T-helper 22 cell (primary cell): ENCODE results near the gene TMEM217.

Experiments used
- DNase-seq: peaks from one replicate; pipeline ENCODE4 v3.0.0-alpha.2; 2020; ENCODE audit warnings: low read depth

The TMEM217 gene

DNA sequence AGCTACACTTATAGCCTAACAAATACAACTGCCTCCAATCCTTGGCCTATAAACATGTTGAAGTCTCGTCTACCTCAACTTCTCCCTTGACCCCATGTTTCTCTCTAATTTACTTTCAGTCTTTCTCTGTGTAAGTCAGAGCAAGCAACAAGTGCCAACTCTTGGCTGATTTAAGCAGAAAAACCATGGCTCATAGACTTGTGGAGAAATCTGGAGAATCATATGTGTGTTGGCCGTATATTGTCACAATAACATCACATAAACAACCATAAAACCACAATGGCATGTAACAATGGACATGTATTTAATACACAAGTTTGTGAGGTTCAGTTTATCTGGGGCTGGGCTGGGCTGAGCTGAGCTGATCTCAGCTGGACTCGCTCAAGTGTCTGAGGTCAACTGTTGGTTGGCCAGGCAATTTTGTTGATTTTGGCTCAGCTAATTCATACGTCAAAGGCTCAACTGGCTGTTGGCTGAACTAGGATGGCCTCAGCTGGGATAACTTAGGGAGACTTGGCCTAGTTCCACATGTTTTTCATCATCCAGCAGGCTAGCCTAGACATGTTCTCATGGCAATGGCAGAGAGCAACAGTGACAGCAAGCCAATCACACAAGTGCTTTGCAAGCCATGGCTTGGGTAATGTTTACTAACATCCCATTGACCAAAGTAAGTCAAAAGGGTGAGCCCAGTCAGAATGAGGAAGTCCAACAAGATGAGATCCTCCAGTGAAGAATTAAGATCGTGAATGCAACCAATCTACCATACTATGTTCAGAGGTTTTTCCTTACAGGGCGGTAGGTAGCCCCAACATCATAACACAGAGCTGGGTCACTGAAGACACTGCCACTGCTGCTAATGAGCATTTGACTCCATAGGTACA lies 13.3 kb downstream of the TMEM217 start:
- DNase-seq = no peak

DNA sequence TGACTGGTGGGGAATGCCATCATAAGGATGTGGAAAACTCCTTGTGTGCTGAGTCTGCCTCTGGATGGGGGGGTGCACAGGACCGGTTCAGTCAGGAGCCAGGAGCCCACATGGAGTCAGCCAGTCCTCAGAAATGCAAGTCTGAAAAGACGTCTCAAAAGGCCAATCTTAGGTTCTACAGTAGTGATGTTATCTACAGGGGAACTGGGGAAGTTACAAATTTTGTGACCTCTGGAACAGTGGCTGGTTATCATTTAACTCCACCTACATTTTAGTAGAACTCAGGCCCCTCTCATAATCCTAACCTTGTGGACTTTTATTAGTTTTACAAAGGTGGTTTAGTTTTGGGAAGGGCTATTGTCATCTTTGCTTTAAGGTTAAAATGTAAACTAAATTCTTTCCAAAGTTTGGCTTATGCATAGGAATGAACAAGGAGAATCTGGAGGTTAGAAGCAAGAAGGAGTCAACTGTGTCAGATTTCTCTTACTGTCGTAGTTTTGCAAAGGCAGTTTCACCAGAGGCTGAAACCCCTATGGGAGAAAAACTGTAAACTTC lies 14.1 kb downstream of the TMEM217 start:
- no peak for DNase-seq

DNA sequence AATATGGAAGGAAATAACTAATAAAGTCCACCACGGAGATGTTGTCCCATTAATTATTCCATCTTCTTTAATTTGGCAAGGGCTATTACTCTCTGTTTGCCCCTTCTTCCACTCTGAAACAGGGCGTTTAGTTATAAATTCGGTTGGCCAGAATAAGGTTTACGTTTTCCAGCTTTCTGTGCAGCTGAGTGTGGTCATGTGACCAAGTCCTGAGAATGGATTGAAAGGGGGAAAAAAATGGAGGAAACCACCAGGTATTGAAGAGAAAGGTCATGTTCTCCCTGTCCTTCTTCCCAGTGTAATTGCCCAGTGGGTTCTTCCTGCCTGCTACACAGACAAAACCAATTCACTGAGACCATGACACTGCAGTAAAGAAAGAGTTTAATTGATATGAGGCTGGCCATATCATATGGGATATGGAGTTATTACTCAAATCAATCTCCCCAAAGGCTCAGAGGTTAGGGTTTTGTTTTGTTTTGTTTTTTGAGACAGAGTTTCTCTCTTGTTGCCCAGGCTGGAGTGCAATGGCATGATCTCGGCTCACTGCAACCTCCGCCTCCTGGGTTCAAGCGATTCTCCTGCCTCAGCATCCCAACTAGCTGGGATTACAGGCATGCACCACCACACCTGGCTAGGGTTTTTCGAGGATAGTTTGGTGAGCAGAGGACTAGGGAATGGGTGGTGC lies 14.7 kb downstream of the TMEM217 start:
- no peak for DNase-seq

DNA sequence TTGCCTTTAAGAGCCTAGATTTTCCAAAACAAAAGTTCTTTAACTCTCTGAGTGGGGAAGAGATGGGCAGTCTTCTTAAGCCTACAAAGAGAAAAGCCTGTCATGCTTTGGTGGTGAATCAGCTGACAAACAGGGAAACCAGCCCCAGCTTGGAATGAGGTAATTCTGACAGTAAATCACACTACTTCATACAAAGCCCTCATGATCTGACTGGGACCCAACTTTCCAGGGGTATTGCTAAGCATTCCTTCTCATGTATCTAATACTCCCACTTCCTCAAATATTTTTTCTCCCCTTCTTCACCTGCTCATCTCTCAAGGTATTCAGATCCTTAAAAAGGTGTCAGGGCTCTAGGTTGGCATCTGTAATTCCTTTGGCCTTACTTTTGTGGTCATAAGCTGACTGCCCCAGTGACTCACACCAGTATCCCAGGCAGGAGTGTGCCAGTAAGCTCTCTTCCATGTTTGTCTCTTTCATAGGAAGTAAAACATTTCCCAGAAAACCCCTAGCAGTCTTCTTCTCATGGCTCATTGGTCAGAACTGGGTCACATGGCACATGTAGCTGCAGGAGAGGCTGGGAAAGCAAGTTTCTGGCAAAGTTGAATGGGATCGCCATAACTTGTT lies 15.4 kb downstream of the TMEM217 start:
- no peak for DNase-seq

DNA sequence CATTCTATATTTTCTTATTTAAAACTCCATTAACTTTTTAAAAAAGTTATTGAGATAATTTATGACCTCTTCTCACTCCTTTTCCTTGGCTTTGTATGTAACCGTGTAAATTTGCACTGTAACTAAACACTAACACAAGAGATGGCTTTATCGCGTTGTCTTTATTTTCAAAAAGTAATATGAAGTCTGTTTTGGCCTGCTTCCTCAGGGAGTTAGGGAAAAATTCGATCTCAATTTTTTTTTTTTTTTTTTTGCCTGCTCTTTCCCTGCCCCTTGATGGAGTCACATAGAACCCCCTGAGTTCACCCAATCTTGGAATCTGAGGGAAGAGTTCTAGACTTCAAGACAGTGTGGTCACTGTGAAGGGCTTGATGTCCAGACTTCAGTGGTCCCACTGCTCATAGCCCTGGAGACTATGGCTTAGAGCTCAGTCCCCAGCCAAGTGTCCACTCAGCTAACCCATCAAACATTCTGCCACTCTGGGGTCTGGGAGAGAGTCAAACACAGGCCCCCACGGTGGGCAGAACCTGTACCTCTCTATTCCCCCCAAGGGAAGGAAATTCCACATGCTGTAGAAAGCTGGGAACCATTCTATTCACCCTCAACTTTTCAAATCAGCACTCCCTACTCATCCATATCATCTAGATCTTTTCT lies 16.0 kb downstream of the TMEM217 start:
- DNase-seq = no peak

DNA sequence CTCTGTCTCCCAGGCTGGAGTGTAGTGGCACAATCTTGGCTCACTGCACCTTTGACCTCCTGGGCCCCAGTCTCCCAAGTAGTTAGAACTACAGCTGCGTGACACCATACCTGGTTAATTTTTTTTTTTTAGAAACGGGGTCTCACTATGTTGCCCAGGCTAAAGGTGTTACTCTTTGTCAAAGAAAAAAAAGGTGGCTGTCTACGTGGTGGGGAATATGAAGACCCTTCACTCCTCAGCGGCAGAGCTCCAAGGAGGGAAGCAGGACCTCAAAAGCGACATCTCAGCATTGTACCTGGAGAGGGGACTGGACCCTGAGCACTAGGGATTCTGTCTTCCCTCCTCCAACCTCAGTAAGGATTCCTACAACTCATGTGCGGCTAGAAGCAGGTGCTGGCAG lies 16.8 kb downstream of the TMEM217 start:
- no peak for DNase-seq

DNA sequence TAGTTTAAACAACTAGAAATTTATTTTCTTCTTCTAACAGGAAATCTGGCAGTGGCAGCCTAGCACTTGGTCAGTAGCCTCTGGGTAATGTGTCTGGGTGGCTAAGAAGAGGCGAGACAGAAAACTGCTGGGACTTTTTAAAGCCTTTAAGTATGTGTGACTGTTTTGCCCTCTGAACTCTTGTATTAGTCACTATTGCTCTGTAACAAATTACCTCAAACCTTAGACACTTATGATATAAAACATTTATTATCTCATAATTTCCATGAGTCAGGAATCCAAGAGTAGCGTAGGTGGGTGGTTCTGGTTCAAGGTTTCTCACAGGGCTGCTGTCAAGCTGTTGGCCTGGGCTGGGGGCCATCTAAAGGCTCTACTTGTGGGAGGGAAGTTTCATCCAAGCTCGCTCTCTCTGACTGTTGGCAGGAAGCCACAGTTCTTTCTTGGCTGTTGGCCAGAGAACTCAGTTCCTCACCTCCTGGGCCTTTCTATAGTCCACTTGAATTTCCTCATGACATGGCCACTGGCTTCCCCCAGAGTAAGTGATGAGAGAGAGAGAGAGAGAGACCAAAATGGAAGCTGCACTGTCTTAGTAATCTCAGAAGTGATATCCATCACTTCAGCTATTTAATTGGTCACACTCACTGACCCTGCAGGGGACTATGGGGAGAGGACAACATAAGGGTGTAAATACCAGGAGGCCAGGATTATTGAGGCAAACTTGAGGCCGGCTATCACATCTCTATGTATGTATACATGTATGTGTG lies 17.8 kb downstream of the TMEM217 start:
- DNase-seq = peak; percentile 16

DNA sequence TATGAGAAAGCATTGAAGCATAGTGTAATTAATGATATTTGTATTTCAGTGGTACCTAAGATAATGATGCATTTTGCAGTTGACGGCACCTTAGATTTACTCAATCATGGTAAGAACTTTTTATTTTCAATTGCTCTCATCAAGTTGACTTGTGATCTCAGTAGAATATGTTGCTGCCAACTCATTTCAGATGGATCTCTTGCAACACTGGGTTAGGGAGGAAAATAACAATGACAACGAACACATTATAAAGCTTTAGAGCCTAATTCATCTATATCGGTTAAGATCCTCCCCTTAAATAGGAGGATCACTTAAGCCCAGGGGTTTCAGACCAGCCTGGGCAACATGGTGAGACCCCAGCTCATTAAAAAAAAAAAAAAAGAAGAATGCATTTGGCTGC lies 18.4 kb downstream of the TMEM217 start:
- DNase-seq = no peak

DNA sequence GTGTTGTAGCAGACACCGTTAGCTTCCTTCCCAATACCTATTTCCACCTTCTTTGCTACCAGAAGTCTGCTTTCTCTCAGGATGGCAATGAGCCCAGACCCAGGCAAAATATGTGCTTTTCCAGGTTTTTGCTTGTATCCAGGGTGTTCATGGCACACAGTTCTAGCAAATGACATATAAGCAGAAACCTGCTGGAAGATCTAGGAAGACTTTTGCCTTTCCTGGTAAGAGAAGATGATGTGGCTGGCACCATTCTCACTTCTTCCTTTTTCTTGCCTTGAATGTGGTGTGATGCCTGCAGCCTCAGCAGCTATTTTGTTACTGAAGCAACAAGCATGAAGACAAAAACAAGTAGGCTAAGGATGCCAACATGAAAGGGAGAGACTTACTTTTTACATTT lies 19.6 kb downstream of the TMEM217 start:
- no peak for DNase-seq

DNA sequence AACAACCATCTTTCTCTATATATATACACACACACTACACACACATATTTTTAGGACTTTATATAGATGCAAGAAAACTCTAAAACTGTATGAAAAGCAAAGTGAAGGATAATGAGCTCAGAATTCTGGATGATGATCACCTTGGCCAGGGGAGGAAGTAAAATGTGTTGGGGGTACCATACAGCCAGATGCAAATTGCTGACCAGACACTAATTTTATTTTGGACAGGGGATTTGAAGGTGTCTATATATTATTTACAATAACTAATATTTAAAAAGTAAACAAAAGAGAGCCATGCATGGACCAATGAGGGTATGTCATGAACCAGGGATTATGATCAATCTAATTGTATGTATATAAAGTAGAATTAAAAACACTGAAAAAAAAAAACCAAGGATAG lies 20.2 kb downstream of the TMEM217 start:
- no peak for DNase-seq

DNA sequence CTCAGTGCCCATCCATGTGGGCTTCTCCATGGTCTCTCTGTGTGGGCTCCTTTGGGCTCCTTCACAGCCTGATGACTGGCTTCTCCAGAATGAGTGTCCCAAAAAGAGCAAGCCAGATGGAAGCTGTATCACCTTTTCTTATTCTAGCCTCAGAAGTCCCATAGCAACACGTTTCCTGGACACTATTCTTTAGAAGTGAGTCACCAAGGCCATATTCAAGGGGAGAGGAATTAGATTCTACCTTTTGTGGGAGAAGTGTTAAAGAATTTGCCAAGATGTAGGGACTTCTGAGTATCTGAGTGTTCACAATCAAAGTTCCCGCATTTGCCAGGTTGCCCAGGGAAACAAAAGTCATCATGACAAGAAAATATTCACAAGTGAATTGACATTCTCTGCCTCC lies 21.0 kb downstream of the TMEM217 start:
- DNase-seq = no peak

DNA sequence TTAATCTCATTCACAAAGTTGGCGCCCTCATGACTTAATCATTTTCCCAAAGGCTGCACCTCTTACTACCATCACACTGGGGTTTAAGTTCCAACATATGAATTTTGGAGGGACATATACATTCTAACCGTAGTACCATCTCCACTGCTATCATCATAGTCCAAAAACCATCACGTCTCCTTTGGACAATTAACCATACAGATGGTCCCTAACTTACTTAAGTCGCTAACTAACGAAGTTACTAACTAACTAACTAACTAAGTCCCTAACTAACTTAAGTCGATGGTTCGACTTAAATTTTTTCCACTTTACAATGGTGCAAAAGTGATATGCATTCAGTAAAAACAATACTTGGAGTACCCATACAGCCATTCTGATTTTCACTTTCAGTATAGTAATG lies 24.4 kb downstream of the TMEM217 start:
- DNase-seq = no peak

DNA sequence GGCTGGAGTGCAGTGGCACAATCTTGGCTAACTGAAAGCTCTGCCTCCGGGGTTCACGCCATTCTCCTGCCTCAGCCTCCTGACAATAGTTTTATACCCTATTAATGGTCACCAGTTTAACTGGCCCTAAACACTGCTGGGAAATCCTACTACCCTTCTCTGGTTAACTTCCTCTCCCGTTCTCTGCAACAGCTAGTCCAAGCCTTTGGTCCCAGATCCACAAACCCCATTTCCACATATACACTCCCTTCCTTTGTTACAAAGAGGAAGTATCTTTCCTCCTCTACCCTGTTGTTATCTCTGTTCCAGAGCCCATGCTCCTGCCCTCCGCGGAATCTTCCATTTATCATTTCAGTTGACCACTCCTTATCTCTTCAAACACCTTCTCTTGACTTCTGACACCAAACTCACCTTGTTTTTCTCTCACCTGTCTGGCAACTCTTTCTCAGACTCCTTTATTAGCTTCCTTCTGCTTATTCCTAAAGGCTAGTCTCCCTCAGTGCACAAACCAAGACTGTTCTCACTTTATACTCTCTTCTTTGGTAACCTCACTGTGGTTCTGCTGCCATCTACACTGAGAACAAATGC lies 25.4 kb downstream of the TMEM217 start:
- no peak for DNase-seq

DNA sequence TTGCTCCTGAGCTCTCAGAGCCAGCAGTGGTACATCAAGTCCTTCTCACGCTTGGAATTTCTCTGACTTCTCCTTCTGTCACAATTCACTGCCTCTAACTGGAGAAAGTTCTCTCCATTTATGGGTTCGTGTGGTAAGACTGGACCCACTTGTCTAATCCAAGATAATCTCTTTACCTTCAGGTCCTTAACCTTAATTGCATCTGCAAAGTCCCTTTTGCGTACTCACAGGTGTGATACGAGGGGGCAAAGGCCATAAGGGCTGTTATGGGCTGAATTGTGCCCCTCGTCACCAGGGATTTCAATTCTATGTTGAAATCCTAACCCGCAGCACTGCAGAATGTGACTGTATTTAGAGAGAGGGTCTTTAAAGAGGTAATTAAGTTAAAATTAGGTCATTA lies 27.8 kb downstream of the TMEM217 start:
- no peak for DNase-seq

DNA sequence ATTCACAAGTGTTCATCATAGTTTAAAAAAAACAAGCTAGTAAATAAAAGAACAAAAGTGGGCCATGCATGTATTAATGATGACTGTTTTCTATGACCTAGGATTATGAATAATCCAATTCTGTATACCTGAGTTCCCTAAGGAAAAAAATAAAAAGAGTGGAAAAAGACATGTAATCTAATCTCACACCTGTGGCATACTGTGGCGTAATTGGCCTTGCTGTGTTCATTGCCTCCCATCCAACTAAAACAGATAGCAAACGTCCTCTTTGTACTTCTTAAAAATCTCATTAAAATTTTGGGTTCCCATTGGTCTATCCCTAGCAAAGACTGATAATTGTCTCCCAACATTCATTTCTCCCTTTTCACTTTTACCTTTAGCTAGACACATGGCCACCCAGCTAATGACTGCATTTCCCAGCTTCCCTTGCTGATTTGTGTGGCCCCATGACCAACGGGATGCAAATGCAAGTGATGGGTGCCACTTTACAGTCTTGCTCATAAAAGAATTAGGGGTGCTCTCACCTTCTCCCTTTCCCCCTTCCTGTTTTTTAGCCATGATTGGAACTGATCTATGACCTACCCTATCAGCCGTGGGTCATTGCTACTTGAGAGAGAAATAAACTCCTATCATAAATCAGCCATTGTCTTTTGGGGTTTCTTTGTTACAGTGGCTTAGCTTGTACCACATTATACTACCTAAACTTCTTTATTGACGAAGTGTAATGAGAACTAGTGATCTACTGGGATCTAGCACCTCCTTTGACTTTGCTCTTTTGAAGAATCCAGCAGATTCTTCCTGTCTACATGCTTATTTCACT lies 32.4 kb downstream of the TMEM217 start:
- no peak for DNase-seq

DNA sequence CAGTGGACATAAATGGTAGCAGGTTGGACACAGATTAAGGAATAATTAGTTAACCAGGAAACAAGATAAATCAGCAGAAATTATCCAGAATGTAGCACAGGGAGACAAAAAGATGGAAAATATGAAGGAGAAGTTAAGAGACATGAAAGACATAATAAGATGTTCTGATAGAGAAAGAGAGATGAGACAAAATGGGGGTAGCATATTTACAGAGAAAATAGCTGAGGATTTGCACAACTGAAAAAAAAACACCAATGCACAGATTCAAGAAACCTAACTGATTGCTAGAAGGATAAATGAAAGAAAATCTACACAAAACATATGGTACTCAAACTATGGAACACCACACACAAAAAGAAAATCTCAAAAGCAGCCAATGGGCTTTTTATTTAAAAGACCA lies 35.0 kb downstream of the TMEM217 start:
- DNase-seq = no peak

DNA sequence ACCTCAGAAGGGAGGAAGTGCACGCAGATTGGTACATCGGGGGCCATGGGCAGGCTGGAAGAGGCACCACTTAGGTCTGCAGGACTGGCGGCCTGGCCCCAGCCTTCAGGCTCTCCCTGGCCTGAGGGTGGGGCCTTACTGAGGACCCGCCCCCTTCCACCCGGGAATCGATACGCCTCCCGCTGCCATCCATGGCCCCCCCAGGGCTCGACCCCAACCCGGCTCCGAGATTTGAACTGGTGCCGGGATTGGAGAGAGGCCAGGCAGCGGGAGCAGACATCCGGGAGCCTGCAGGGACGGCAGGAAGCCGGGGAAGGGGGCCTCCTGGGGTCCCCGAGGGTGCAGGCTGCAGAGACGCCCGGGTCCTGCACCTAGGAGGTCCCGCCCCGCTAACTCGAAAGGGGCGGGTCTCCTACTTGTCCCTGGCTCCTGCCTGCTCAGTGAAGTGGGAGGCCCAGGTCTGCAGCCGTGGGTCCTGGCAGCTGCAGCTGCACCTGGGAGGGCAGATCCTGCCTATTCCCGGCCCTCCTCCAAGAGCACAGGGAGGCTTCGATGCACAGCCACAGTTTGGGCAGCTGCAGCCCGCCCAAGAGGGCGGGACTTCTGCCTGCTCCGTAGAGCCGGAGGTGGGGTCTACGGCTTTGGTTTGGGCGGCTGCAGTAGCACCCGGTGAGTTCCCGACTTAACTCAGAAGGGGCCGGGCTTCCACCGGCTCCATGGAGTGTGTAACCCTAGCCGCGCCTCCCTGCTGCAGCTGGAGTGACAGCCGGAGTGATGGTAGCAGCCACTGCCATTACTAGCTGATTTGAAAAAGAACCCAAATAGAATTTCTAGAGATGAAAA lies 35.6 kb downstream of the TMEM217 start:
- DNase-seq = peak; percentile 55

DNA sequence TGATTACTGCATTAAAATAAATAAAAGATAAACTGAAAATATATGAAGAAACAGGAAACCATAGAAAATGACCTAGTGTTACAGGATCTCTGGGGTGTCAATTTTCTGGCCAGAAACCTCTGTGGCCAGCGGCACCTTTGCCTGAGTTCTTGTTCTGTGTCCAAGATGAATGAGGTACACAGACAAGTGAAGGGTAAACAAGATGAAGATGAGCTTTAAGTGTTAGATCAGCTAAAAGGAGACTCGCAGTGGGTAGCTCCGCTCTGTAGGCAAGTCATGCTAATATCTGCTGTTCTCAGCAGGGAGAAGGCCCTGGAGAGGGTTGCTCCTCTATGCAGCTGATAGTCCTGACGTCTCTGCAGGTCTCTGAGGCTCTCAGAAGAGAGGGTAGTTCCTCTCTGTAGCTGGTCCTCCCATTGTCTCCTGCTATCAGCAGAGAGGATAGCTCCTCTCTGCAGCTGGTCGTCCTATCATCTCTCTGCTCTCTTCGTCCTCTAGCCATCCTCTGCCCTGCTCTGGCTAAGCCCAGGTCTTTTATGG lies 36.3 kb downstream of the TMEM217 start:
- no peak for DNase-seq

DNA sequence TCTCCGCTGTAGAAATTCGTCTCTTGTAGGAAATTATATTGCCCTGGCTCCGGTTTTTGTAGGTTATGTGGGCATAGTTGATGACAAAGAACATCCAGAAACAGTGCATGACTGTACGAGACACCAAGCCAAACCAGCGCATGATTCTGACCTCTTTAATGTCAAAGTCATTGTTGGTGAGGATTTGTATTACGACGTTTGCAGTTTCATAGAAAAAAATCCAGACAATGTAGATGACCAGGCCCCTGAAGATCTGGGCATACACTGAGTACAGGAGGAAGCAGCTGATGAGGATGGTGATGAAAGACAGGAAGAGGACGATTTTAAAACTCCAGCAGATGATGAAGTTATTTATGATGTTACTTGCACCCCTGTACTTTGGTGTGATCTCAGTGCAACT lies 39.4 kb downstream of the TMEM217 start:
- DNase-seq = no peak
